Esophagus muscularis mucosa (tissue), 4 donors: Measurements from ENCODE around the gene RNF138. TPM values are rescaled to one million over a fixed set of nuclear protein-coding genes. Genes with fewer than 3 reads are reported as not detected.

ENCODE experiments used
- DNase-seq: peaks from one replicate; pipeline ENCODE4 v3.0.0-alpha.2; 2017; ENCODE audit errors: extremely low spot score
- H3K27ac ChIP-seq, 4 donors: fragments of 200-600 bp; sonication (generic); replicated peaks in 1 of 4; 1 replicate in 3 of 4; 2 replicates in 1 of 4; pipeline ENCODE4 v1.5.1; 2016 to 2019; ENCODE audit warnings: mild to moderate bottlenecking in 1 of 4
- H3K27me3 ChIP-seq, 4 donors: fragments of 200-600 bp; sonication (generic); one replicate each; pipeline versions ENCODE4 v1.5.1 to v1.6.0; 2016 to 2019
- H3K36me3 ChIP-seq, 4 donors: fragments of 200-600 bp; sonication (generic); one replicate each; pipeline ENCODE4 v1.5.1; 2016 to 2019
- H3K4me1 ChIP-seq, 4 donors: fragments of 200-600 bp; sonication (generic); one replicate each; pipeline ENCODE4 v1.5.1; 2016 to 2019
- H3K4me3 ChIP-seq, 4 donors: fragments of 200-600 bp; sonication (generic); 1 replicate in 2 of 4; 2 replicates in 2 of 4; pipeline ENCODE4 v1.5.1; 2016 to 2019; ENCODE audit warnings: mild to moderate bottlenecking in 4 of 4, moderate library complexity in 1 of 4
- H3K9me3 ChIP-seq, 4 donors: fragments of 200-600 bp; sonication (generic); 1 replicate in 3 of 4; 2 replicates in 1 of 4; pipeline ENCODE4 v1.5.1; 2016 to 2019
- CTCF ChIP-seq, 3 experiments: fragments of 200-600 bp in 2 of 3; fragments of 450-650 bp in 1 of 3; sonication (generic) in 2 of 3; IDR thresholded peaks; one replicate each; pipeline ENCODE4 v1.5.1; 2017 to 2019; ENCODE audit warnings: antibody characterized with exemption in 3 of 3, mild to moderate bottlenecking in 2 of 3, moderate library complexity in 1 of 3
- EP300 ChIP-seq: sonication (generic); formaldehyde crosslinking; IDR thresholded peaks from one replicate; pipeline ENCODE4 v1.6.1; 2017; ENCODE audit warnings: antibody characterized with exemption
- POLR2A ChIP-seq: fragments of 450-650 bp; IDR thresholded peaks from one replicate; pipeline ENCODE4 v1.6.1; 2017; ENCODE audit warnings: antibody characterized with exemption, moderate library complexity, mild to moderate bottlenecking, low read depth
- POLR2AphosphoS5 ChIP-seq, 2 donors: sonication (generic); formaldehyde crosslinking; IDR thresholded peaks; one replicate each; pipeline ENCODE4 v1.6.1; 2017; ENCODE audit warnings: antibody characterized with exemption in 2 of 2
- WGBS: methylation state at CpG from one replicate; pipeline ENCODE4 v1.1.5; 2018; 5-methylcytosine and 5-hydroxymethylcytosine counted together
- intact Hi-C: fragments of 100-400 bp; cut with DNase I; formaldehyde crosslinking; loops from one replicate; pipeline ENCODE4 v1.15.1; 2023
- total RNA-seq, 4 donors: library from RNA; depleted of rRNA; stranded (reverse); fragments of >200 nt; gene quantifications; one replicate each; pipeline versions ENCODE4 v1.1.0 to v1.2.1, GENCODE V29; 2016

Gene RNF138
- total RNA-seq, 4 donors from 2014 or later, result 19.5 to 34.1 (median 24.1) TPM

DNA sequence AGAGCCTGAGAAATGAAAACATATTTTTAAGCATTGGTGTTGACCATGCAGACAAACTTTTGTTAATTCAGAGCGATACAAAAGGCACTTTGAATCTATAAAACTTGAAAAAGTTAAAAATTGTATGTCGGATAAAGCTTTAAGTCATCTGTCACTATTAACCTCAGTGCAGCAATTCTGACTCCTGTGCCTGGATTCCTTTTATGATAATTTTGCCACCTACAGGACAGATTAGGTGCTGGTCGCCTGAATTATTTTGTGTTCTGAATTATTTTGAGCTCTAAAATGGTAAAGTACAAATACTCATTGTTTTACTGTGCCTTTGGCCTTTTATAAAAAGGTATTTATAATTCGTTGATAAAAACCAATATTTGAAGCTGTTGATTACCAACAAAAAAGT lies 19.4 kb upstream of the RNF138 start:
- WGBS, result 54% methylated on average over 4 of the region's 4 CpGs
- Histone ChIP-seq H3K9me3 (no peaks in the 10 kb centered on the region), H3K4me3 (no peak overlapping the region), H3K27ac (no peak overlapping the region), H3K4me1 (no peaks in the 10 kb centered on the region), H3K36me3 (peaks cover 0 to 16% (median 0%) of the 10 kb centered on the region in 4 donors), H3K27me3 (no peaks in the 10 kb centered on the region)
- intact Hi-C loops, result no loop called here
- no peak for DNase-seq
- TF ChIP-seq EP300 (no peak), CTCF (IDR thresholded peaks at IDR 0.05) (peak; percentile 14 to 46 (median 20))

- no peaks in the 10 kb centered on the region for H3K9me3 ChIP-seq
- 92% methylated on average over 1 of the region's 1 CpG for WGBS
- TF ChIP-seq POLR2AphosphoS5 (IDR thresholded peaks at IDR 0.05), result no peak
- no peak for TF ChIP-seq POLR2A
- TF ChIP-seq EP300, result no peak
- TF ChIP-seq CTCF (IDR thresholded peaks at IDR 0.05), result no peak
- H3K4me1 ChIP-seq, result no peaks in the 10 kb centered on the region
- no peak for DNase-seq
- H3K27ac ChIP-seq, result no peak overlapping the region
- no peaks in the 10 kb centered on the region for H3K27me3 ChIP-seq
- intact Hi-C loops, result no loop called here
- H3K4me3 ChIP-seq, result no peak overlapping the region
- peaks cover 0 to 7% (median 0%) of the 10 kb centered on the region in 4 donors for H3K36me3 ChIP-seq
Measured at GRCh38 chr18:32074206-32074605, 17.5 kb upstream of the RNF138 start.

GRCh38 chr18:32078845-32079244 lies 12.8 kb upstream of the RNF138 start:
- no peak overlapping the region for H3K4me3 ChIP-seq
- H3K27ac ChIP-seq, result no peak overlapping the region
- no peaks in the 10 kb centered on the region for H3K27me3 ChIP-seq
- TF ChIP-seq CTCF (IDR thresholded peaks at IDR 0.05) (no peak), EP300 (no peak), POLR2A (no peak)
- intact Hi-C loops, result no loop called here
- no peak for DNase-seq
- H3K9me3 ChIP-seq, result peaks cover 0 to 4% (median 0%) of the 10 kb centered on the region in 4 donors
- 95% methylated on average over 2 of the region's 2 CpGs for WGBS
- H3K36me3 ChIP-seq, result peaks cover 0 to 6% (median 0%) of the 10 kb centered on the region in 4 donors
- H3K4me1 ChIP-seq, result peaks cover 0 to 2% (median 0%) of the 10 kb centered on the region in 4 donors

- no peak overlapping the region for H3K4me3 ChIP-seq
- WGBS, result 43% methylated on average over 1 of the region's 1 CpG
- DNase-seq, result no peak
- H3K27me3 ChIP-seq, result no peaks in the 10 kb centered on the region
- no peak overlapping the region for H3K27ac ChIP-seq
- intact Hi-C loops, result no loop called here
- peaks cover 10 to 24% (median 14%) of the 10 kb centered on the region in 4 donors for H3K4me1 ChIP-seq
- H3K9me3 ChIP-seq, result peaks cover 0 to 4% (median 0%) of the 10 kb centered on the region in 4 donors
- H3K36me3 ChIP-seq, result no peaks in the 10 kb centered on the region
- TF ChIP-seq EP300 (no peak), POLR2AphosphoS5 (IDR thresholded peaks at IDR 0.05) (no peak), POLR2A (no peak)
Measured at GRCh38 chr18:32081881-32082280, 9.8 kb upstream of the RNF138 start.

DNA sequence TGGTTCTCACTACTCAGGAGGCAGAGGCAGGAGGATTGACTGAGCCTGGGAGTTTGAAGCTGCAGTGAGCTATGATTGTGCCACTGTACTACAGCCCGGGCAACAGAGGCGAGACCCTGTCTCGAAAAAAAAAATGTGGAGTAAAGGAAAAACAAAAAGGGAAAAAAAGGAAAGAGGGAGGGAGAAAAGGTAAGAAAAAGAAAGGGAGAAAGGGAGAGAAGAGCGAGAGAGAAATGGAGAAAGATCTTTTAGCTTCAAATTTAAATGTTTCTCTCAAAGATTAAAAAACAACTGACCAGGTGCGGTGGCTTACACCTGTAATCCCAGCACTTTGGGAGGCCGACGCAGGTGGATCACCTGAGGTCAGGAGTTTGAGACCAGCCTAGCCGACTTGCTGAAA lies 7.9 kb upstream of the RNF138 start:
- no peak overlapping the region for H3K4me3 ChIP-seq
- intact Hi-C loops, result no loop called here
- H3K4me1 ChIP-seq, result peaks cover 10 to 24% (median 14%) of the 10 kb centered on the region in 4 donors
- DNase-seq, result no peak
- no peak for TF ChIP-seq POLR2AphosphoS5 (IDR thresholded peaks at IDR 0.05)
- no peak for TF ChIP-seq EP300
- TF ChIP-seq CTCF (IDR thresholded peaks at IDR 0.05), result no peak
- no peak for TF ChIP-seq POLR2A
- no peak overlapping the region for H3K27ac ChIP-seq
- no peaks in the 10 kb centered on the region for H3K27me3 ChIP-seq
- peaks cover 0 to 4% (median 0%) of the 10 kb centered on the region in 4 donors for H3K9me3 ChIP-seq
- 91% methylated on average over 8 of the region's 8 CpGs for WGBS
- no peaks in the 10 kb centered on the region for H3K36me3 ChIP-seq
